Erythroblast (primary cell): ENCODE measurements around the gene ANK3.

Experiments
- GATA1 ChIP-seq: IDR thresholded peaks from 2 replicates; pipeline ENCODE4 v1.6.1; 2011; ENCODE audit warnings: low read depth, mild to moderate bottlenecking, control low read depth, low read length, moderate library complexity
- POLR2A ChIP-seq: IDR thresholded peaks from 2 replicates; pipeline ENCODE4 v1.6.1; 2011; ENCODE audit warnings: mild to moderate bottlenecking, low read length

DNA sequence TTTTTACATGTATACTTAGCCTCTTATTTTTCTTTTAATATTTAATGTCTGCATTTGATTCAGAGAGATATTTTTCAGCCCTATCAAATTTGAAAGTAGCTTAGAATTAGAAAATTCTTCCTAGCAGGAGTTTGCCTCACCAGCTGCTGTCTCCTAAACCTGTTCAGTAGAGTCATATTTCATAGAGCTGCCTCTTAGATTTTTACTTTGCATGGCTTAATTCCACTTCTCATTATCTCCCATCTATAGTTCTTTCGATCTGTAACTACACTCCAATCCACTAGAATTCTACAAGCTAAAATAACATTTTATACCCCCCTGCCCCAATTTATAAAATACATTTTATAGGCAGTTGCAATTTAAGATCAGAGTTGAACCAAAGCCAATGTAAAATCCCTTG, 227.0 kb downstream of the ANK3 start:
- TF ChIP-seq POLR2A (no peak), GATA1 (no peak)
